GM23338 (cell line): ENCODE measurements around the gene SLC22A5. TPM values are rescaled to one million over a fixed set of nuclear protein-coding genes. Genes with fewer than 3 reads are reported as not detected.

ENCODE experiments used
- ATAC-seq: fragments of 200-7000 bp; cut with Tn5 transposase; 3 replicates; pipeline ENCODE4 v1.9.1; 2020
- DNase-seq: peaks from one replicate; pipeline ENCODE4 v3.0.0-alpha.2; 2015; ENCODE audit warnings: low spot score
- H2AFZ ChIP-seq: fragments of 200-600 bp; sonication (generic); 2 replicates; pipeline ENCODE4 v1.8.0; 2016; ENCODE audit warnings: antibody characterized with exemption, mild to moderate bottlenecking, moderate library complexity
- H3F3A ChIP-seq: fragments of 200-600 bp; sonication (generic); replicated peaks from 2 replicates; pipeline ENCODE4 v1.8.0; 2017; ENCODE audit warnings: antibody characterized with exemption, mixed run types, low read depth
- H3K27ac ChIP-seq: fragments of 200-600 bp; sonication (generic); 2 replicates; pipeline ENCODE4 v1.6.1; 2016; ENCODE audit warnings: low read depth
- H3K27me3 ChIP-seq: fragments of 200-600 bp; sonication (generic); 2 replicates; pipeline ENCODE4 v1.8.0; 2016; ENCODE audit warnings: mild to moderate bottlenecking, mixed run types, moderate library complexity; ENCODE audit not compliant: insufficient read depth
- H3K36me3 ChIP-seq: fragments of 200-600 bp; sonication (generic); 2 replicates; pipeline ENCODE4 v1.8.0; 2016; ENCODE audit warnings: mild to moderate bottlenecking; ENCODE audit not compliant: insufficient read depth
- H3K4me1 ChIP-seq: fragments of 200-600 bp; sonication (generic); 2 replicates; pipeline ENCODE4 v1.8.0; 2016; ENCODE audit warnings: mild to moderate bottlenecking, moderate library complexity; ENCODE audit not compliant: insufficient read depth
- H3K4me2 ChIP-seq: fragments of 200-600 bp; sonication (generic); 2 replicates; pipeline ENCODE4 v1.7.1; 2017; ENCODE audit warnings: mixed run types
- H3K4me3 ChIP-seq: fragments of 200-600 bp; sonication (generic); 2 replicates; pipeline ENCODE4 v1.6.1; 2016; ENCODE audit warnings: mixed run types
- H3K79me2 ChIP-seq: fragments of 200-600 bp; sonication (generic); replicated peaks from 2 replicates; pipeline ENCODE4 v1.8.0; 2017; ENCODE audit warnings: mild to moderate bottlenecking; ENCODE audit not compliant: insufficient read depth
- H3K9me2 ChIP-seq: fragments of 200-600 bp; sonication (generic); 2 replicates; pipeline ENCODE4 v1.8.0; 2017; ENCODE audit not compliant: insufficient read depth
- H4K20me1 ChIP-seq: fragments of 200-600 bp; sonication (generic); replicated peaks from 2 replicates; pipeline ENCODE4 v1.8.0; 2017; ENCODE audit warnings: mild to moderate bottlenecking; ENCODE audit not compliant: insufficient read depth
- H3K27ac Mint-ChIP-seq: 2 replicates; pipeline ENCODE4 v1.8.0; 2020; ENCODE audit warnings: inconsistent platforms, mild to moderate bottlenecking, moderate library complexity, mixed read lengths
- H3K27me3 Mint-ChIP-seq: 3 replicates; pipeline ENCODE4 v1.8.0; 2022; ENCODE audit warnings: low read depth, mild to moderate bottlenecking, moderate library complexity, mixed read lengths, inconsistent platforms; ENCODE audit not compliant: insufficient read depth, poor library complexity
- H3K36me3 Mint-ChIP-seq: 3 replicates; pipeline ENCODE4 v1.8.0; 2021; ENCODE audit warnings: low read depth, mild to moderate bottlenecking, inconsistent platforms, moderate library complexity, mixed read lengths
- H3K4me1 Mint-ChIP-seq: 3 replicates; pipeline ENCODE4 v1.8.0; 2020; ENCODE audit warnings: mild to moderate bottlenecking, inconsistent platforms, mixed read lengths
- H3K4me3 Mint-ChIP-seq: 3 replicates; pipeline ENCODE4 v1.8.0; 2021; ENCODE audit warnings: moderate library complexity, mild to moderate bottlenecking, inconsistent platforms, mixed read lengths
- H3K9me3 Mint-ChIP-seq: 3 replicates; pipeline ENCODE4 v1.8.0; 2020; ENCODE audit warnings: moderate library complexity, mild to moderate bottlenecking, inconsistent platforms, mixed read lengths
- EZH2 ChIP-seq: fragments of 200-600 bp; sonication (generic); IDR thresholded peaks from one replicate; pipeline ENCODE4 v1.8.0; 2017; ENCODE audit warnings: antibody characterized with exemption, mild to moderate bottlenecking, low read depth; ENCODE audit not compliant: unreplicated experiment
- EZH2phosphoT487 ChIP-seq: fragments of 200-600 bp; sonication (generic); IDR thresholded peaks from one replicate; pipeline ENCODE4 v1.8.1; 2018; ENCODE audit warnings: antibody characterized with exemption; ENCODE audit not compliant: unreplicated experiment
- POLR2AphosphoS5 ChIP-seq: IDR thresholded peaks from 2 replicates; pipeline ENCODE4 v1.6.1; 2016; ENCODE audit warnings: antibody characterized with exemption, low read depth
- STAT1 ChIP-seq: IDR thresholded peaks from one replicate; pipeline ENCODE4 v1.6.1; 2016; ENCODE audit warnings: antibody characterized with exemption; ENCODE audit not compliant: unreplicated experiment
- ZNF114 ChIP-seq: fragments of 250-450 bp; sonication (Bioruptor Pico); IDR thresholded peaks from 2 replicates; pipeline ENCODE4 v1.5.0; 2020; ENCODE audit warnings: mild to moderate bottlenecking, moderate library complexity
- ZNF331 ChIP-seq: fragments of 250-450 bp; sonication (Bioruptor Pico); IDR thresholded peaks from 2 replicates; pipeline ENCODE4 v1.5.0; 2020; ENCODE audit warnings: low read depth, mild to moderate bottlenecking, moderate library complexity
- polyA plus RNA-seq: library from polyadenylated mRNA; unstranded; fragments of >200 nt; fragmentation: Nextera tagmentation; extraction: Ambion mirVana; gene quantifications from 2 replicates; pipeline ENCODE4 v1.2.1, GENCODE V29; 2016
- total RNA-seq: library from RNA; depleted of rRNA; stranded (reverse); fragments of >200 nt; shearing (Covaris generic); gene quantifications from 2 replicates; pipeline ENCODE4 v1.2.3, GENCODE V29; 2014
- TF ChIP-seq, protein P1 (sequence below): fragments of 250-450 bp; sonication (Bioruptor Pico); IDR thresholded peaks from 2 replicates; pipeline ENCODE4 v1.5.0; 2020; ENCODE audit warnings: mild to moderate bottlenecking, moderate library complexity
- TF ChIP-seq, protein P2 (sequence below): IDR thresholded peaks from 2 replicates; pipeline ENCODE4 v1.6.1; 2016; ENCODE audit warnings: antibody characterized with exemption
- TF ChIP-seq, protein P3 (sequence below): IDR thresholded peaks from one replicate; pipeline ENCODE4 v1.6.1; 2018; ENCODE audit warnings: antibody characterized with exemption; ENCODE audit not compliant: unreplicated experiment
- TF ChIP-seq, protein P4 (sequence below), 2 experiments: fragments of 200-600 bp in 1 of 2; sonication (generic) in 1 of 2; conservative IDR thresholded peaks; 2 replicates each; pipeline versions ENCODE4 v1.5.1 to v1.6.1; 2016 to 2017; ENCODE audit warnings: antibody characterized with exemption in 2 of 2, low read depth in 2 of 2, mild to moderate bottlenecking in 2 of 2, moderate library complexity in 1 of 2

SLC22A5 gene
- total and polyA plus RNA-seq, 2 experiments from 2014 or later, result 1.9 to 2.4 TPM

DNA sequence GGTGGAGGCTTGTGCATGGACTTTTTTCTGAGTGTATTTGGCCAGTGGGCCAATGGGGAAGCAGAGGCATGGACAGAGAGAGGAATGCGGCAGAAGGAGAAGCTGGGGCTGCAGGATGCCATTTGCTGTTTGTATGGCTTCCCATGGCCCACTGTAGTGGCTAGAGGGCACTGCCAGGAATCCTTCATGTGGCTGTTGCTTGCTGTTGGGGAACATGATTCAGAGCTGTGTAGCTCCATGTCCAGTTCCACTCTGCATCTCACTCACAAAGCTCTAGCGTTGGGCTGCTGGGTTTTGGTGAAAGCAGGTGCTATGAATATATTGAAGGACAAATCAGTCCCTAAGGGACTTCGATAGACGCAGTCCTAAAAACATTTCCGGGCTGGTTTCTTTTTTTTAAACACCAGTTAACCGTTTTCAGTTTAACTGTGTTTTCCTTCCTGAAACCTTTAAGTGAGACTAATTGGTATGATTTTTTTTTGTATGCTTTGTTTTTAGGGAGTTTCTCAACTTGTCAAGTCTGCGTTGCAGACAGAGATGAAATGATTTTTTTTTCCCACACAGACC is 51.3 kb downstream of the SLC22A5 start (continued):
- TF ChIP-seq, protein P1, sequence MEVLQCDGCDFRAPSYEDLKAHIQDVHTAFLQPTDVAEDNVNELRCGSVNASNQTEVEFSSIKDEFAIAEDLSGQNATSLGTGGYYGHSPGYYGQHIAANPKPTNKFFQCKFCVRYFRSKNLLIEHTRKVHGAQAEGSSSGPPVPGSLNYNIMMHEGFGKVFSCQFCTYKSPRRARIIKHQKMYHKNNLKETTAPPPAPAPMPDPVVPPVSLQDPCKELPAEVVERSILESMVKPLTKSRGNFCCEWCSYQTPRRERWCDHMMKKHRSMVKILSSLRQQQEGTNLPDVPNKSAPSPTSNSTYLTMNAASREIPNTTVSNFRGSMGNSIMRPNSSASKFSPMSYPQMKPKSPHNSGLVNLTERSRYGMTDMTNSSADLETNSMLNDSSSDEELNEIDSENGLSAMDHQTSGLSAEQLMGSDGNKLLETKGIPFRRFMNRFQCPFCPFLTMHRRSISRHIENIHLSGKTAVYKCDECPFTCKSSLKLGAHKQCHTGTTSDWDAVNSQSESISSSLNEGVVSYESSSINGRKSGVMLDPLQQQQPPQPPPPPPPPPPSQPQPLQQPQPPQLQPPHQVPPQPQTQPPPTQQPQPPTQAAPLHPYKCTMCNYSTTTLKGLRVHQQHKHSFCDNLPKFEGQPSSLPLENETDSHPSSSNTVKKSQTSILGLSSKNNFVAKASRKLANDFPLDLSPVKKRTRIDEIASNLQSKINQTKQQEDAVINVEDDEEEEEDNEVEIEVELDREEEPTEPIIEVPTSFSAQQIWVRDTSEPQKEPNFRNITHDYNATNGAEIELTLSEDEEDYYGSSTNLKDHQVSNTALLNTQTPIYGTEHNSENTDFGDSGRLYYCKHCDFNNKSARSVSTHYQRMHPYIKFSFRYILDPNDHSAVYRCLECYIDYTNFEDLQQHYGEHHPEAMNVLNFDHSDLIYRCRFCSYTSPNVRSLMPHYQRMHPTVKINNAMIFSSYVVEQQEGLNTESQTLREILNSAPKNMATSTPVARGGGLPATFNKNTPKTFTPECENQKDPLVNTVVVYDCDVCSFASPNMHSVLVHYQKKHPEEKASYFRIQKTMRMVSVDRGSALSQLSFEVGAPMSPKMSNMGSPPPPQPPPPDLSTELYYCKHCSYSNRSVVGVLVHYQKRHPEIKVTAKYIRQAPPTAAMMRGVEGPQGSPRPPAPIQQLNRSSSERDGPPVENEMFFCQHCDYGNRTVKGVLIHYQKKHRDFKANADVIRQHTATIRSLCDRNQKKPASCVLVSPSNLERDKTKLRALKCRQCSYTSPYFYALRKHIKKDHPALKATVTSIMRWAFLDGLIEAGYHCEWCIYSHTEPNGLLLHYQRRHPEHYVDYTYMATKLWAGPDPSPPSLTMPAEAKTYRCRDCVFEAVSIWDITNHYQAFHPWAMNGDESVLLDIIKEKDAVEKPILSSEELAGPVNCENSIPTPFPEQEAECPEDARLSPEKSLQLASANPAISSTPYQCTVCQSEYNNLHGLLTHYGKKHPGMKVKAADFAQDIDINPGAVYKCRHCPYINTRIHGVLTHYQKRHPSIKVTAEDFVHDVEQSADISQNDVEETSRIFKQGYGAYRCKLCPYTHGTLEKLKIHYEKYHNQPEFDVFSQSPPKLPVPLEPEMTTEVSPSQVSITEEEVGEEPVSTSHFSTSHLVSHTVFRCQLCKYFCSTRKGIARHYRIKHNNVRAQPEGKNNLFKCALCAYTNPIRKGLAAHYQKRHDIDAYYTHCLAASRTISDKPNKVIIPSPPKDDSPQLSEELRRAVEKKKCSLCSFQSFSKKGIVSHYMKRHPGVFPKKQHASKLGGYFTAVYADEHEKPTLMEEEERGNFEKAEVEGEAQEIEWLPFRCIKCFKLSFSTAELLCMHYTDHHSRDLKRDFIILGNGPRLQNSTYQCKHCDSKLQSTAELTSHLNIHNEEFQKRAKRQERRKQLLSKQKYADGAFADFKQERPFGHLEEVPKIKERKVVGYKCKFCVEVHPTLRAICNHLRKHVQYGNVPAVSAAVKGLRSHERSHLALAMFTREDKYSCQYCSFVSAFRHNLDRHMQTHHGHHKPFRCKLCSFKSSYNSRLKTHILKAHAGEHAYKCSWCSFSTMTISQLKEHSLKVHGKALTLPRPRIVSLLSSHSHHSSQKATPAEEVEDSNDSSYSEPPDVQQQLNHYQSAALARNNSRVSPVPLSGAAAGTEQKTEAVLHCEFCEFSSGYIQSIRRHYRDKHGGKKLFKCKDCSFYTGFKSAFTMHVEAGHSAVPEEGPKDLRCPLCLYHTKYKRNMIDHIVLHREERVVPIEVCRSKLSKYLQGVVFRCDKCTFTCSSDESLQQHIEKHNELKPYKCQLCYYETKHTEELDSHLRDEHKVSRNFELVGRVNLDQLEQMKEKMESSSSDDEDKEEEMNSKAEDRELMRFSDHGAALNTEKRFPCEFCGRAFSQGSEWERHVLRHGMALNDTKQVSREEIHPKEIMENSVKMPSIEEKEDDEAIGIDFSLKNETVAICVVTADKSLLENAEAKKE (CRISPR knock-in tag), result no peak
- TF ChIP-seq ZNF331 (CRISPR knock-in tag) (no peak), ZNF114 (no peak)

DNA sequence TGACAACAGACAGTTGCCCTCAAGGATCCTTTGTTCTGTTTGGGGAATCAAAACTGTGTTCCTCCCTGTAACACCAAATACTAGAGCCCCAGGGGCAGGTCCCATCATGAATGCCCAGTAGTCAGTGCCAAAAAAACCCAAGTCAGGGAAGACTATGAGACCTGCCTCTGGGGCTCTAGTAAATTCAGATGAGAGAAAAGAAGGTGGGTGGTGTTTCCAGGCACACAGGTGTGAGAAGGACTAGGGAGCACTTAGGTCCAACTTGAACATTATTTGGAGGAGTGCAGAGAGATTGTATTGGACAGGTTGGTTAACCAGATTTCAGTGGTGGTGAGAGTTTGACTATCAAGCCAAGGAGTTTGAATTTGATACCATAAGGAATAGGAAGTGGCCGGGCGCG is 52.0 kb downstream of the SLC22A5 start:
- Histone ChIP-seq H4K20me1 (no peaks in the 10 kb centered on the region), H2AFZ (no peak overlapping the region), H3K36me3 (no peaks in the 10 kb centered on the region), H3K27ac (no peak overlapping the region), H3K79me2 (no peaks in the 10 kb centered on the region), H3K27me3 (no peaks in the 10 kb centered on the region), H3K4me2 (no peak overlapping the region), H3K4me3 (no peak overlapping the region), H3F3A (no peaks in the 10 kb centered on the region), H3K4me1 (no peaks in the 10 kb centered on the region; the same call in 1 of the 2 replicates), H3K9me2 (no peaks in the 10 kb centered on the region)
- no peak overlapping the region for H3K27ac Mint-ChIP-seq
- no peaks in the 10 kb centered on the region for H3K9me3 Mint-ChIP-seq
- no peak for ATAC-seq
- peaks cover 18% of the 10 kb centered on the region for H3K4me1 Mint-ChIP-seq
- H3K27me3 Mint-ChIP-seq, result peaks cover 4% of the 10 kb centered on the region
- no peak overlapping the region for H3K4me3 Mint-ChIP-seq
- DNase-seq, result no peak
- H3K36me3 Mint-ChIP-seq, result no peaks in the 10 kb centered on the region
- TF ChIP-seq, protein P2, sequence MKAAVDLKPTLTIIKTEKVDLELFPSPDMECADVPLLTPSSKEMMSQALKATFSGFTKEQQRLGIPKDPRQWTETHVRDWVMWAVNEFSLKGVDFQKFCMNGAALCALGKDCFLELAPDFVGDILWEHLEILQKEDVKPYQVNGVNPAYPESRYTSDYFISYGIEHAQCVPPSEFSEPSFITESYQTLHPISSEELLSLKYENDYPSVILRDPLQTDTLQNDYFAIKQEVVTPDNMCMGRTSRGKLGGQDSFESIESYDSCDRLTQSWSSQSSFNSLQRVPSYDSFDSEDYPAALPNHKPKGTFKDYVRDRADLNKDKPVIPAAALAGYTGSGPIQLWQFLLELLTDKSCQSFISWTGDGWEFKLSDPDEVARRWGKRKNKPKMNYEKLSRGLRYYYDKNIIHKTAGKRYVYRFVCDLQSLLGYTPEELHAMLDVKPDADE, result no peak
- TF ChIP-seq, protein P3, sequence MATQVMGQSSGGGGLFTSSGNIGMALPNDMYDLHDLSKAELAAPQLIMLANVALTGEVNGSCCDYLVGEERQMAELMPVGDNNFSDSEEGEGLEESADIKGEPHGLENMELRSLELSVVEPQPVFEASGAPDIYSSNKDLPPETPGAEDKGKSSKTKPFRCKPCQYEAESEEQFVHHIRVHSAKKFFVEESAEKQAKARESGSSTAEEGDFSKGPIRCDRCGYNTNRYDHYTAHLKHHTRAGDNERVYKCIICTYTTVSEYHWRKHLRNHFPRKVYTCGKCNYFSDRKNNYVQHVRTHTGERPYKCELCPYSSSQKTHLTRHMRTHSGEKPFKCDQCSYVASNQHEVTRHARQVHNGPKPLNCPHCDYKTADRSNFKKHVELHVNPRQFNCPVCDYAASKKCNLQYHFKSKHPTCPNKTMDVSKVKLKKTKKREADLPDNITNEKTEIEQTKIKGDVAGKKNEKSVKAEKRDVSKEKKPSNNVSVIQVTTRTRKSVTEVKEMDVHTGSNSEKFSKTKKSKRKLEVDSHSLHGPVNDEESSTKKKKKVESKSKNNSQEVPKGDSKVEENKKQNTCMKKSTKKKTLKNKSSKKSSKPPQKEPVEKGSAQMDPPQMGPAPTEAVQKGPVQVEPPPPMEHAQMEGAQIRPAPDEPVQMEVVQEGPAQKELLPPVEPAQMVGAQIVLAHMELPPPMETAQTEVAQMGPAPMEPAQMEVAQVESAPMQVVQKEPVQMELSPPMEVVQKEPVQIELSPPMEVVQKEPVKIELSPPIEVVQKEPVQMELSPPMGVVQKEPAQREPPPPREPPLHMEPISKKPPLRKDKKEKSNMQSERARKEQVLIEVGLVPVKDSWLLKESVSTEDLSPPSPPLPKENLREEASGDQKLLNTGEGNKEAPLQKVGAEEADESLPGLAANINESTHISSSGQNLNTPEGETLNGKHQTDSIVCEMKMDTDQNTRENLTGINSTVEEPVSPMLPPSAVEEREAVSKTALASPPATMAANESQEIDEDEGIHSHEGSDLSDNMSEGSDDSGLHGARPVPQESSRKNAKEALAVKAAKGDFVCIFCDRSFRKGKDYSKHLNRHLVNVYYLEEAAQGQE, result no peak
- no peak for TF ChIP-seq POLR2AphosphoS5
- TF ChIP-seq EZH2phosphoT487, result no peak
- TF ChIP-seq, protein P4, sequence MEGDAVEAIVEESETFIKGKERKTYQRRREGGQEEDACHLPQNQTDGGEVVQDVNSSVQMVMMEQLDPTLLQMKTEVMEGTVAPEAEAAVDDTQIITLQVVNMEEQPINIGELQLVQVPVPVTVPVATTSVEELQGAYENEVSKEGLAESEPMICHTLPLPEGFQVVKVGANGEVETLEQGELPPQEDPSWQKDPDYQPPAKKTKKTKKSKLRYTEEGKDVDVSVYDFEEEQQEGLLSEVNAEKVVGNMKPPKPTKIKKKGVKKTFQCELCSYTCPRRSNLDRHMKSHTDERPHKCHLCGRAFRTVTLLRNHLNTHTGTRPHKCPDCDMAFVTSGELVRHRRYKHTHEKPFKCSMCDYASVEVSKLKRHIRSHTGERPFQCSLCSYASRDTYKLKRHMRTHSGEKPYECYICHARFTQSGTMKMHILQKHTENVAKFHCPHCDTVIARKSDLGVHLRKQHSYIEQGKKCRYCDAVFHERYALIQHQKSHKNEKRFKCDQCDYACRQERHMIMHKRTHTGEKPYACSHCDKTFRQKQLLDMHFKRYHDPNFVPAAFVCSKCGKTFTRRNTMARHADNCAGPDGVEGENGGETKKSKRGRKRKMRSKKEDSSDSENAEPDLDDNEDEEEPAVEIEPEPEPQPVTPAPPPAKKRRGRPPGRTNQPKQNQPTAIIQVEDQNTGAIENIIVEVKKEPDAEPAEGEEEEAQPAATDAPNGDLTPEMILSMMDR (conservative IDR thresholded peaks at IDR 0.05; ENCODE audit: low read depth in 2 of 2), result no peak
- no peak for TF ChIP-seq STAT1
- no peak for TF ChIP-seq ZNF331 (CRISPR knock-in tag)
- TF ChIP-seq ZNF114, result no peak
- no peak for TF ChIP-seq EZH2
